ENCODE measurements around the gene S100B.
"Not testable (repeated sequence)": the region's sequence is repeated elsewhere in the genome, so short reads cannot be mapped to it uniquely, and the experiment has no call there.

S100B gene

DNA sequence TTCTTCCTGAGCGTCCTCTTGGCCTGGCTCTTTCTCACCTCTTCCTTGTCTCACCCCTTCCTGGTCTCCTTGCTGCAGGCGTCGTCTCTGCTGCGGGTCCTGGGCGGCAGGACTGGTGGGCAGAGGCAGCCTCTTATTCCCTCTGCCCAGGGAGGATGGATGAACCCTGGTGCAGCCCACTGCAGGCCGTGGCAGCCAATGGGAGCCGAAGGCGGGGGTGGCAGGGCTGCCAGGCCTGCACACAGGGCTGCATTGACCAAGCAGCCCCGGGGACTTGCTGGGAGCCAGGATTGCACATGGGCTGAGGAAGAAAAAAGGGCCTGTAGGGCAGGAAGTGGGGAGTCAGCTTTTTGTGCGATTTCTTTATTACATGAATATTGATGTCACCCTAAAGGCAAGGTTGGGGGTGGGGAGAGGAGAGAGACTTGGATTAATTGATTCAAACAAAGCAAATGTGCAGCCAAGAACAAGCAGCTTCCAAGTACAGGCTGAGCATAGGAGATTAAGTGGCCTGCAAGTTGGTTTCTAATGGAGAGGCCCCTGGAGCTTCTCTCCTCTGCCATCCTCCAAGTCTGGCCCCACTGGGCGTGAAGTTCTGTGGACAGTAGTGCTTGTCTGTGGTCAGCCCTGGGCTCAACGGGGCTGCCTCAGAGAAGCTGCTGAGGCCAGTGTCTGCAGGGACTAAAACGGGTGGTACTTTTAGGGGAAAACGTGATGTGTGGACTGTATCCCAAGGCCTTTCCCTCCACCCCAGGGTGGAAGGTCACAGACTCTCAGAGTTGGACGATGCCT lies at the start of gene S100B:
Gene S100B, minus strand, starts transcription at position 108 of the 792 bp plus-strand sequence. CDS start 2,667 bp downstream, outside the sequence.
- DNase-seq = no peak

DNA sequence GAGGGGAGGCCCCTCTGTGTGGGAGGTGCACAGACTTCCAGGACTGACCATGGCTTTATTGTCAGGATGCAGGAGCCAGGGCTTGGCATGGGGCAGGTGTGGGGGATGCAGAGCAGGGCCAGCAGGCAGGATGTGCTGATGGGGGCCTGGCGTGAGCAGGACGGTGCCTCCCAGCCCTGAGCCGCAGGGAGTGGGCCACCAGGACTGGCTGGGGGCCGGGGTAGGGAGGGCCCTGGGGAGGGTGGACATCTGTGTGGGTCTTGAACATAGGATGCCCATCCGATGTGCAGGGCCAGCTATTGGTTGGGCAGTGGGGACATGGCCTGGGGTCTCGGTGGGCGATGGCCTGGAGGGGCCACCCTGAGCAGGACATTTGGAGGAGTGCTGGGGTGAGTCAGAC lies 46.2 kb upstream of the S100B start:
- DNase-seq = no peak

DNA sequence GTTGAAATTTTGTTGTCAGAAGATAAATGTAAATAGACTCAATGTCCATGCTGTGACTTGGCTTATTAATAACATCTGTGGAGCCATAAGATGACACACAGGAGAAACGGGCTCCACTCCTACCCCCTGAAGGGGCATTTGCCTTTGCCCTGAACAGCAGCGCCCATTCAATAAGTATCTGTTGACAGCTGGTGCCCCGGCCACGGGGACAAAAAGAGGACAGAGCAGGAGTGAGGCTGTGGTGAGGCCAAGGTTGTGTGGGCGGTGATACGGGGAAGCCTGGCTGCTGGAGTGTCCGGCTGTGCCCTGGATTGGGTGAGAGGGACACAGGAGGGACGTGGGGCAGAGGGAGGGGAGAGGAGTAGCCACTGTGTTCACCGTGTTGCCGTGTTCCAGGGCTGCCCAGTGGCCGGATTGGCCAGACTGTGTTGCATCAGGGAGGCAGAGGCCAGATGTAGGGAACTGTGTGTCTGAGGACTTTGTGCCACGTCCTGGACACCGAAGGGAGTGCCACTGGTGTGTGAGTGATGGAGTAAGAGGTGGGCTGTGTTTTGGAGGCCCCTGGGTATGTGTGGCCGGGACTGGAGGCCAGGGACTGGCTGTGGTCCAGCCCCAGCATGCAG lies 45.7 kb upstream of the S100B start:
- no peak for DNase-seq

DNA sequence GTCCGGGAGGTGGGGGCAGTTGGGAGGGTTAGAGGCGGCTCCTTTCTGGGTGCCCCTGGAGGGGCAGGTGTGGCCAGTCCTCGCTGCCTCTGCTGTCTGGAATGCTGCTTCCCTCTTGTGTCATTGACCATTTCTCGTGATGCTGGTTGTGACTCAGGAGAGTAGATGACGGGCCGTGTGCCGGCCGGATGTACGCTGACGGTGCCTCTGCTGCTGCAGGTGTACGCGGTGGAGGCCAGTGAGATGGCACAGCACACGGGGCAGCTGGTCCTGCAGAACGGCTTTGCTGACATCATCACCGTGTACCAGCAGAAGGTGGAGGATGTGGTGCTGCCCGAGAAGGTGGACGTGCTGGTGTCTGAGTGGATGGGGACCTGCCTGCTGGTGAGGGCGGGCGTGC lies 44.5 kb upstream of the S100B start:
- no peak for DNase-seq

DNA sequence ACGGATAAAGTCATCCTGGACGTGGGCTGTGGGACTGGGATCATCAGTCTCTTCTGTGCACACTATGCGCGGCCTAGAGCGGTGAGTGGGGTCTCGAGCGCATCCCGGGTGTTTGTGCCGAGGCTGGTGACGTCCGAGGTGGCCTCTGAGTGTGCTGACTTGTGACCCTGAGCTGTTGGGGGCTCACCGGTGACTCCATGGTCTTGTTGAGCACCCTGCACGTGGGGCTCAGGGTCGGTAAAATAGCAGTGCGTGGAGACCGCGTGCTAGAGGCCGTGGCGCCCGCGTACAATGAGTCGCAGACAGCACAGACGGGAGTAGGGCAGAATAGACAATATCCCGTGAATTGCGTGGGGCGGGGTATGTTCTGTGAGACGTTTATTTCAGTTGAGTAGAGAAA lies 43.7 kb upstream of the S100B start:
- no peak for DNase-seq

DNA sequence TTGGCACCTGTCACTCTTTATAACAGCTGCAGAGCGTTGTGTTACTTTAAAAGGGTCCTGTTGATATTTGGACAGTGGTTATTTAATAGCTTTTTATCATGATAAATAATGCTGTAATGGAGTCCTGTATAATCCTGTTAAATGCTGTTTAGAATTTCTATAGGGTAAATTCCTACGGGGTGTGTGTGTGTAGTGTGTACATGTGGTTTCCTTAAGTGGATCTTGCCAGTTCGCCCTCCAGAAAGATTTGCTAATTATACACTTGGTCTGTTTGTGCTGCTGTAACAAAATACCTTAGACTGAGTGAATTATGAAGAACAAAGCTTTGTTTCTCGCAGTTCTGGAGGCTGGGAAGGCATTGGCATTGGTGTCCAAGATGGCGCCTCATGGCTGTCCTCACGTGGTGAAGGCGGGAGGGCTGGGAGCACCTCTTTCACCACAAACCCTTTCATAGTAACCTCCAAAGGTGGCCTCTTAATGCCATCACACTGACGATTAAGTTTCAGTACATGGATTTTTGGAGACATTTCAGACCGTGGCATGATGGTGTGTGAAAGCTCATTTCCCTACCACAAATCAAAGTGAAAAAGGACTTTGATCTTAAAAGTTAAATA lies 41.8 kb upstream of the S100B start:
- DNase-seq = no peak

DNA sequence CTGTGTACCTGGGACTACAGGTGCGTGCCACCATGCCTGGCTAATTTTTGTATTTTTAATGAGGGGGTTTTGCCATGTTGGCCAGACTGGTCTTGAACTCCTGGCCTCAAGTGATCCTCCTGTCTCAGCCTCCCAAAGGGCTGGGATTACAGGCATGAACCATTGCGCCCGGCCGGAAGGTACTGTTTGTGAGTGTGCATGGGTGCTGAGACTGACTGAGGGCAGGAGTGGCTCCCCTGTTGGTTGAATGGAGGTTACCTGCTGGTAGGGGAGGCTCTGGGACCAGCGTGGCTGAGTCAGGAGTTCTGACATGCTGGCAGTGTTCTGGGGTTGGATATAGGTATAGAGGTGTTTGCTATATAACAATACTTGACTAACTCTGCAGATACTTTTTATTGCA lies 41.0 kb upstream of the S100B start:
- DNase-seq = no peak

DNA sequence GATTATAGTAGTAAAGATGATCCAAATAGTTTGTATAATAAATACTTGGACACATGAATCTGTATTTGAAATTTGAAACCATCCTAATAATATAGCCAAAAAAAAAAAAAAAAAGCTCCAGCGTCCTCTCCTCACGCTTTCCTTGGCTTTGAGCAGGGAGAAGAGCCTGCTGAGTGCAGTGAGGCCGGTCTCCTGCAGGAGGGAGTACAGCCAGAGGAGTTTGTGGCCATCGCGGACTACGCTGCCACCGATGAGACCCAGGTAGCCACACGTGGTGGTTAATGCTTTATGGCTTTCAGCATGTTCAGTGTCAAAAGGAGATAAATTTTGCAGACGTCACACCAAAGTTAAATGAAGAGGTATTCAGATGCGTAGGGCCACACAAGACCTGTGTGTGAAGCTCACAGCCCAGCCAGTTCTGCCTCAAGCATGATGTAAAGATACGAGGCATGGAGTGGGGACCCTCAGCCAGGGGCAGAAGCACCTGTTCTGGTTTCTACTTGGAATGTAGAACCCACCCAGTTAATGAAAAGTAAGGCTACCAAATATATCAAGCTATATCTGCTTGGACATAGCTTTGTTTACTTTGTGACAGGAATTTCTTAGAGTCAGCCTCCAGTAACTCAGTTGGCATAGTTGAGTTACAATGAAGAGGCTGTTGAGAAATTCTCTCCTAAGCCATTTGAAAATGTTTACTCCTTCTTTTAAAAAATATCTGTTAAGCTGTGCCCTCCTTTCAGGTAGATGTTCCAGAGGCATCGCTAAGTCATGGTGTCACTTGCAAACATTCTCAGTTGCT lies 38.7 kb upstream of the S100B start:
- no peak for DNase-seq

DNA sequence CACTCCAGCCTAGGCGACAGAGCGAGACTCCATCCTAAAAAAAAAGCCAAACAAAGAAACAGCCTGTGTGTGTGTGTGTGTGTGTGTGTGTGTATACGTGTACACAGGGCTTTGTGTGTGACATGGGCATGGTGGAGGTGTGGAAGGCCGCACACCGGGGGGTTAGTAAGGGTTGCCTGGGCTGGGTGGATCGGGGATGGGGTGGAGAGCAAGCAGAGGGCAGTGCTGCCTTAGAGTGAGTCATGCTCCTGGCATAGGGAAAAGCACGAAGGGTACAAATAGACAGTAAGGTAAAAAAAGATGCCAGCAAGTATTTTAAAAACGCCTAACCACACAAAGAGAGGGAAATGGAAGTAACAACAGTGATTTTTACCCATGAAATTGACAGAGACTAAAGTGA lies 36.8 kb upstream of the S100B start:
- DNase-seq = no peak

DNA sequence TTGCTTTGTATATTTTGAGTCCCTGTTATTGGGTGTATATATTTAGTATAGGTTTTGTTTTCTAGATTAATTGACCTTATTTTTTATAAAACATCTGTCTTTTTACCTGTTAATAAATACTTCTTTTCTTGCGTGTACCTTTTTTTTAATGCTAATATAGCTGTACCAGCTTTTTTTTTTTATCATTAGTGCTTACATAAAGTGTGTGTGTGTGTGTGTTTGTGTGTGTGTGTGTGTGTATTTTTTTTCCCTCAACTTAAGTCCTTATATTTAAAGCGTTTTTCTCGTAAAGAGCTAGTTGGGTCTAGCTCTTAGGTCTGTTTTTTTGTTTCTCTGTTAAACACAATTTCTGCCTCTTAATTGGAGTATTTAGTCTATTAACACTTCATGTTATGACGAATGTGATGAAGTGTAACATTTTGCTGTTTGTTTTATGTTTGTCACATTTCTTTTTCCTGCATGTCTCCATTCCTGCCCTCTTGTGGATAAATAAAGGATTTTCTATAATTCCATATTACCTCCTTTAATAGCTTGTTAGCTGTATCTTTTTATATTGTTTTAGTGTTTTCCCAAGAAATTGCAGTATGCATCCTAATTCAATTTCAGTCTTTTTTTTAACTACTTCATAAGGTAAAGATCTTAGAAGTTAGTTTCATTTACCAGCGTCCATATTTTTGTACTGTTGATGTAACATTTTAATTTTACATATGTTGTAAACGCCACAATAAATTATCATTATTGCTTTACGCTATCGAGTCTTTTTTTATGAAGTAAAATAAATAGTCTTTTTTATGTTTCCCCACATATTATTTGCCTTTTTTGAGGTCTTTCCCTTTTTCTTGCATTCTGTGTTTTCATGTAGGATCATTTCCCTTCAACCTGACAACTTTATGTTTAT lies 34.9 kb upstream of the S100B start:
- DNase-seq = no peak

DNA sequence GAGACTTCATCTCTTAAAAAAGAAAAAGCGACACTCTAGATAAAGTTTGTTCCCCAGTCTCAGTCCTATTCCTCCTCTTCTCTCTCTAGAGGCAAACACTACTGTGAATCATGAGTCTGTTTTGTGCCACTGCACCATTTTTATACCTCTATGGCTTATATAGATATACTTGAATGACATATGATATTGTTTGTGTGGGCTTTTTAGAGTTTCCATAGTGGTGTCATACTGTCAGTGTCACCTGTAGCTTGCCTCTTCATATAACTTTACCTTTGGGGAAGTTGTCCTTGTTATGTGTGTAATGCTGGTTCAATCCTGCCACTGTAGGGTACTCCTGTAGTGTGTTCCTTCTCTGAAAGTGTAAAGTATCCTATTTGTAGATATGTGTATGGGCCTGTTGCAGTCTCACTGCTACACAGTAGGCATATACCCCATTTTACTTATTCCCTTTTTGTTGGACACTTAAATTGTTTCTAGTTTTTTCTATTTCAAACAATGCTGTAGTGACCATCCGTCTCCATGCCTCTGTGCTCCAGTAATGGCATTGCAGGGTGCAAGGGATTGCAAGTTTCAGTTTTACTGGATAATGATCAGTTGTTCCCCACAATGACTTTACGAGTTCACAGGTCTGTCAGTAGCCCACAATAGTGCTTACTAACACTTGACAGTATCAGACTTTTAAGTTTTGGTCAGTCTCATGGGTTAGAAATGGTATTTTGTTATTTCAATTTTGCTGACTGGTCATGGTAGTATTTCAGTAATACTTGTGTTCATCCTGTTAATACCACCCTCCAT lies 33.3 kb upstream of the S100B start:
- no peak for DNase-seq

DNA sequence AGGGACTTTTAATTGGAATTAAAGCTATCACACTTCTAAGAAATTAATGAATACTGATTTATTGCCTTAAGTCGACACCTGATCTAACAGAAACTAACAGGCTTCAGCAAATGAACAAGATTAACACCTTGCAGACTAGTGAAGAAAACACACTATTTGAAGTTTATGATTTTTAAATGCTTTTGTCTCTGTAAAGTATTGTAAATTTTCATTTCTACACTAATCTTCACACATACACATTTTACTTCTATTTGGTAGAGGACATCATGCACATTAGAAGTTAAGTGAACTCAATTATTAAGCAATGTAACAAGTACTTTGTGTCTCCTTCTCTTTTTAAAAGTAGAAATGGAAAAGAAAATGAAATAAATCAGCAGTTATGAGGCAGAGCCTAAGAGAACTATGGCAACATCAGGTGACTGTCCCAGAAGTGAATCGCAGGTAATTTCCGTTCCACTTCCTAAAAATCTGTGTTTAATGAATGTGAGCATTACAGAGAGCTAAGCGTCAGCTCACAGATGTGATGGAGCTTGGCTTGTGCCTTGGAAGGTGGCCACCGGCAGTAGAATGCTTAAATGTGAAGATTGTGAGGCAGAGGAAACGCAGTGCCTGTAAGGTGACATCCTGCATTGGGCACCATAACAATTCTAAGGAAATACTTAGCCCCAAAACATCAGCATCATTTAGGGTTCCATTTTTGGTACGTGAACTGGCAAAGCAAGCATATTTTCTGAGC lies 31.8 kb upstream of the S100B start:
- no peak for DNase-seq

DNA sequence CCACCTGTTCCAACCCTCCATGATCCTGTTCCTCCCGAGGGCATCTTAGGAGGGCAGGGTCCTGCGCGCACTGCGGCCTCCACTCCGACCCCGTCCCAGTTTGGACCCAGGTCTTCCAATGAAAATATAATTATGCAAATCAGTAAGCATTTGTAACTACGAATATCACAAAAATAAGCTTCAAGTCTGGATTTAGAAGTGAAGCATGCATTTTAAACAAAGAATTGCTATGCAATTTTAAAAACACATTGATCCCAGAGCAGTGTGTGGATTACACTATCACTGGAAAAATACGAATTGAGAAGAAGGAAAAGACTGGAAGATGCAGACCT lies 31.3 kb upstream of the S100B start:
- no peak for DNase-seq

DNA sequence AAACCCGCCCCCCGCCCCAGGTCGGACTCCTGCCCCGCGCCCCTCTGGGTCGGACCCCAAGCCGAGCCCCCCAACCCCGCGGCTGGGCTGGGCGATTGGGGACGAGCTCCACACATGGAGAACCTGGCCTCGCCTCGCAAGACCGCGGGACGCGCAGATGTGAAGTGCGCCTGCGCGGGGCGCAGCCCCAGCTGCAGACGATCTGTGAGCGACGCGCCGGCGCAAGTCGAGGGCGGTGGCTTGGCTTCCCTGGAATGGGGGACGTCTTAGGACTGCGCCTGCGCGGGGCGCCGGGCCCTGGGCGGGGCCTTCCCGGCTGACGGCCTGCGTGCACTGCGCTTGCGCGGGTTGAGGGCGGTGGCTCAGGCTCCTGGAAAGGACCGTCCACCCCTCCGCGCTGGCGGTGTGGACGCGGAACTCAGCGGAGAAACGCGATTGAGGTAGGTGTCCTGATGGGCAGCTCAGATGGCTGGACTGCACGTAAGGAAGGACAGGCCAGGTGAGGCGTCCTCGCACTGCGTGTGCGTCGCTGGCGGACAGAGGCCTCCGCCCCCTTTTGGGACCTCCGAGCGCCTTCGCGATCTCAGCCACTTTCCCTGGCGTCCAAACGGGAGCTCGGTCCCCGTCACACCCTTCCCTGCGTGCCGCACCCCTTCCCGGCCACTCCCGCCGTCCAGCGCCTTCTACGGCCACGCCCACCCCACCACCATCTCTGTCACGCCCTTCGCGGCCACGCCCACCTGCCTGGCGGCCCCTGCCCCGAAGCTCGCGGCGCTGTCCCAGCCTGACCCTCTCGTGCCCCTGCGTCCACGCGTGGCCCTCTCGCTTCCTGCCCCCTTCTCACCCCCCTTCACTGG lies 30.7 kb upstream of the S100B start, which contains the start of gene PRMT2:
Gene PRMT2, plus strand, starts transcription at position 351 of the 857 bp plus-strand sequence. CDS start 1,278 bp downstream, outside the sequence.
- peak; percentile 78 for DNase-seq

DNA sequence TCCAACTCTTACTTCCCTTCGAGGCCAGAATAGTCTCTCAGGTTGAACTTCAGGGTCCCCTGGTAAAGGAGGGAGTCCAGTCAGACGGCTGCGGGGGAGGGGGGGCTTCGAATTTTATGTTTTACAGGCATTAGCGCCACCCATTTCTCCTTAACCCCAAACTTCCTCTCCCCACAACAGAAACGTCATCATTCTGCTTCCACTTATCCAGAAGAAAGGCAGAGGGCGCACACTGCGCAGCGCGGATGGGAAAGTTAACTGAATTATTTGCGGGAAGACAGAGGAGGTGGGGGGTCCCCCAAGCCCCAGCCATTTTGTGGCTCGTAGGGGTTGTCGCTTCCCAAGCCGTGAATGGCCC lies 30.1 kb upstream of the S100B start:
- no peak for DNase-seq

DNA sequence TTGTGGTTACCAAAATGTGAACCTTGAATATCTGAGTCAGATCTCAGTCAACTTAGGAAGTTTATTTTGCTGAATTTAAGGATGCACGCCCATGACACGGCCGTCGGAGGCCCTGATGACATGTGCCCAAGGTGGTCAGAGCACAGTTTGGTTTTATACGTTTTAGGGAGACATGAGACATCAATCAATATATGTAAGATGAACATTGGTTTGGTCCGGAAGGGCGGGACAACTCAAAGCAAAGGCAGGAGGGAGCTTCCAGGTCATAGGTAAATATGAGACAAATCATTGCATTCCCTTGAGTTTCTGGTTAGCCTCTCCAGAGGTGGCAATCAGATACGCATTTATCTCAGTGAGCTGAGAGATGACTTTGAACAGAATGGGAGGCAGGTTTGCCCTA lies 29.5 kb upstream of the S100B start:
- DNase-seq = no peak

DNA sequence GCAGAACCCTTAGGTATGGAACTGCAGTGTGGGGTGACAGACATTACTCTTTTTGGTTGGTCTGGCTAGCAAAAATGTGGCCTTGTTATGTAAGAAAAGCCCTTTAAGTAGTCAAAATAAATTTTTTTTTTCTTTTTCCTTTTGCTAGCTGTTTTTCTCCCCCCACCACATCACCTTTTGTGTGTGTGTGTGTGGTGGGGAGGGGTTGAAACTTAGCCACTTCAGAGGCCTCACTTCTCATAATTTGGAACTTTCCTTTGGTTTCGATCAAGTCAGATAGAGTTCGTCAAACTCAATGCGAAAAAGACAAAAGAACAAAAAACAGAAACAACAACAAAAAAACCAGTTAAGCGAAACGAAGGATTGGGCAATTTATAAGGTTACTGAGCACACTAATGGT lies 28.7 kb upstream of the S100B start:
- DNase-seq = no peak

DNA sequence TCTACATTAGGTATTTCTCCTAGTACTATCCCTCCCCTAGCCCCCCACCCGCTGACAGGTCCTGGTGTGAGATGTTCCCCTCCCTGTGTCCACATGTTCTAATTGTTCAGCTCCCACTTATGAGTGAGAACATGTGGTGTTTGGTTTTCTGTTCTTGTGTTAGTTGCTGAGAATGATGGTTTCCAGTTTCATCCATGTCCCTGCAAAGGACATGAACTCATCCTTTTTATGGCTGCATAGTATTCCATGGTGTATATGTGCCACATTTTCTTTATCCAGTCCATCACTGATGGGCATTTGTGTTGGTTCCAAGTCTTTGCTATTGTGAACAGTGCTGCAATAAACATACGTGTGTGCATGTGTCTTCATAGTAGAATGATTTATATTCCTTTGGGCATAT lies 26.0 kb upstream of the S100B start:
- not testable (repeated sequence) for DNase-seq

DNA sequence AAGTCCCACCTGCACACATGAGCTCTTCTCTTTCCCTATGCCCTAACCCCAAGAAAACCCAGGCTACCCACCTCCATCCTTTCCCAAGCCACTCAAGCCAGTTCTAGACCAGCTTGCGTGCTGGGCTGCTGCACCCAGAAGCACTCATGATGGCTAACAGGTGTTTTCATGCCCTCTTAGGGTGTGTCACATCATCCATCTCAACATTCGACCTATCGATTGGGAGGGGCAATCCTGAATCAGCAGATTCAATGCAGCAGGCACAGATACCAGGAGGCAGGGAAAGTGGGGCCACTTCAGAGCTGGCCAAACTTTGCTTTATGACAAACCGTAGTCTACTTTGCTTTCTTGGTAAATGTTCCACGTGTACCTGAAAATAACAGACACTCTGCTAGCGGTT lies 24.0 kb upstream of the S100B start:
- no peak for DNase-seq

DNA sequence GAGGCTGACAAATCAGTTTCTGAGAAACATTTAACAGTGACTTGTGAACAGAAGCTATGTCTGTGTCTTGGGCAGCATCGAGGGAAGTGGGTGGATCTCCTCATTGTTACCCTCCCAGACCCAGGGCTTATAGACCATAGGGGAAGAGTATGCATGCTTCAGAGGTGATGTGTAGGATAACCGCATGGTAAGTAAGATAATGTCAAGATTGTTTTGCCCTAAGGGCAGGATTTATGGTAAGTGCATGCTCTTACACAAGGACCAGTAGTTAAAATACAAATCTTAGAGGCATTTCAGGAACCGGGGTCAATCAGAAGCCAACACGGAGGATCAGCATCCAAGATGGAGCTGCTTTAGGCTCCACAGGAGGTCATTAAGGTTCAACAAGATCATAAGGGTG lies 22.8 kb upstream of the S100B start:
- DNase-seq = no peak

Measured in T1000 (cell line).